H9 (cell line): ENCODE results near the gene RNF130. TPM values are rescaled to one million over a fixed set of nuclear protein-coding genes. Genes with fewer than 3 reads are reported as not detected.

Experiments used
- DNase-seq: peaks from one replicate; pipeline ENCODE4 v3.0.0-alpha.2; 2017
- H2AFZ ChIP-seq: one replicate; pipeline ENCODE4 v1.6.1; 2013; ENCODE audit warnings: mild to moderate bottlenecking, low read length, control low read depth, moderate library complexity
- H2AK5ac ChIP-seq: 2 replicates; pipeline ENCODE4 v1.6.1; 2013; ENCODE audit warnings: low read length, control low read depth, mixed read lengths; ENCODE audit not compliant: insufficient read length
- H2BK120ac ChIP-seq: one replicate; pipeline ENCODE4 v1.6.1; 2013; ENCODE audit warnings: low read depth, mild to moderate bottlenecking, low read length, control low read depth, inconsistent platforms; ENCODE audit not compliant: poor library complexity, severe bottlenecking
- H2BK12ac ChIP-seq: 2 replicates; pipeline ENCODE4 v1.6.1; 2013; ENCODE audit warnings: low read length, control low read depth, mixed read lengths, low read depth; ENCODE audit not compliant: insufficient read length
- H2BK15ac ChIP-seq: 2 replicates; pipeline ENCODE4 v1.6.1; 2013; ENCODE audit warnings: low read depth, low read length, control low read depth
- H2BK20ac ChIP-seq: one replicate; pipeline ENCODE4 v1.6.1; 2013; ENCODE audit warnings: low read depth, mild to moderate bottlenecking, low read length, control low read depth, inconsistent platforms; ENCODE audit not compliant: poor library complexity, severe bottlenecking
- H2BK5ac ChIP-seq: 2 replicates; pipeline ENCODE4 v1.6.1; 2013; ENCODE audit warnings: low read length, control low read depth, mixed read lengths; ENCODE audit not compliant: insufficient read length
- H3K14ac ChIP-seq: 2 replicates; pipeline ENCODE4 v1.6.1; 2013; ENCODE audit warnings: low read length, control low read depth; ENCODE audit not compliant: insufficient read depth
- H3K18ac ChIP-seq: 2 replicates; pipeline ENCODE4 v1.6.1; 2013; ENCODE audit warnings: low read depth, mild to moderate bottlenecking, mixed read lengths, low read length, control low read depth; ENCODE audit not compliant: insufficient read length
- H3K23ac ChIP-seq: 2 replicates; pipeline ENCODE4 v1.6.1; 2013; ENCODE audit warnings: low read length, control low read depth, mixed read lengths, low read depth; ENCODE audit not compliant: insufficient read length
- H3K23me2 ChIP-seq: 2 replicates; pipeline ENCODE4 v1.6.1; 2013; ENCODE audit warnings: low read depth, mild to moderate bottlenecking, mixed read lengths, low read length, control low read depth; ENCODE audit not compliant: insufficient read length, poor library complexity, severe bottlenecking
- H3K27ac ChIP-seq: 2 replicates; pipeline ENCODE4 v1.5.1; 2013; ENCODE audit warnings: low read length, control low read depth, mixed read lengths, low read depth; ENCODE audit not compliant: insufficient read length
- H3K27me3 ChIP-seq: 2 replicates; pipeline ENCODE4 v1.6.1; 2013; ENCODE audit warnings: low read length, control low read depth, inconsistent platforms; ENCODE audit not compliant: insufficient read depth
- H3K4ac ChIP-seq: 2 replicates; pipeline ENCODE4 v1.6.1; 2013; ENCODE audit warnings: low read depth, mild to moderate bottlenecking, control low read depth, inconsistent platforms, low read length, moderate library complexity
- H3K4me1 ChIP-seq: 2 replicates; pipeline ENCODE4 v1.6.1; 2013; ENCODE audit warnings: low read length, control low read depth, inconsistent platforms; ENCODE audit not compliant: insufficient read depth
- H3K4me2 ChIP-seq: 2 replicates; pipeline ENCODE4 v1.6.1; 2013; ENCODE audit warnings: low read length, control low read depth, mixed read lengths; ENCODE audit not compliant: insufficient read length, insufficient read depth
- H3K56ac ChIP-seq: 2 replicates; pipeline ENCODE4 v1.6.1; 2013; ENCODE audit warnings: low read depth, mild to moderate bottlenecking, mixed read lengths, low read length, control low read depth; ENCODE audit not compliant: insufficient read length
- H3K79me1 ChIP-seq: 2 replicates; pipeline ENCODE4 v1.6.1; 2013; ENCODE audit warnings: low read depth, mild to moderate bottlenecking, moderate library complexity, low read length, control low read depth, inconsistent platforms; ENCODE audit not compliant: insufficient read depth, poor library complexity, severe bottlenecking
- H3K79me2 ChIP-seq: 2 replicates; pipeline ENCODE4 v1.6.1; 2013; ENCODE audit warnings: low read length, control low read depth, inconsistent platforms; ENCODE audit not compliant: insufficient read depth
- H3K9ac ChIP-seq: 2 replicates; pipeline ENCODE4 v1.6.1; 2013; ENCODE audit warnings: low read length, control low read depth, mixed read lengths; ENCODE audit not compliant: insufficient read length; ENCODE audit errors: extremely low read depth
- H3K9me3 ChIP-seq: one replicate; pipeline ENCODE4 v1.6.1; 2013; ENCODE audit warnings: low read depth, low read length, inconsistent platforms; ENCODE audit not compliant: control insufficient read depth
- H3T11ph ChIP-seq: one replicate; pipeline ENCODE4 v1.6.1; 2013; ENCODE audit warnings: mild to moderate bottlenecking, low read length, control low read depth, inconsistent platforms
- H4K20me1 ChIP-seq: one replicate; pipeline ENCODE4 v1.6.1; 2013; ENCODE audit not compliant: control insufficient read depth, insufficient read length, insufficient read depth
- H4K5ac ChIP-seq: 2 replicates; pipeline ENCODE4 v1.6.1; 2013; ENCODE audit warnings: low read depth, mild to moderate bottlenecking, mixed read lengths, low read length, control low read depth; ENCODE audit not compliant: insufficient read length
- H4K8ac ChIP-seq: replicated peaks from 2 replicates; pipeline ENCODE4 v1.6.1; 2013; ENCODE audit warnings: low read length, control low read depth, mixed read lengths, low read depth; ENCODE audit not compliant: insufficient read length
- H4K91ac ChIP-seq: 2 replicates; pipeline ENCODE4 v1.6.1; 2013; ENCODE audit warnings: low read depth, mild to moderate bottlenecking, moderate library complexity, mixed read lengths, low read length, control low read depth; ENCODE audit not compliant: insufficient read length
- H3K27ac Mint-ChIP-seq, 3 experiments: 2 replicates in 2 of 3; 3 replicates in 1 of 3; pipeline ENCODE4 v1.8.0; 2020 to 2021; ENCODE audit warnings: mixed read lengths in 3 of 3, mild to moderate bottlenecking in 1 of 3, moderate library complexity in 1 of 3
- H3K27me3 Mint-ChIP-seq: 2 replicates; pipeline ENCODE4 v1.8.0; 2021; ENCODE audit warnings: low read depth, mild to moderate bottlenecking, moderate library complexity, mixed read lengths
- H3K36me3 Mint-ChIP-seq, 3 experiments: 2 replicates in 2 of 3; 3 replicates in 1 of 3; pipeline ENCODE4 v1.8.0; 2020 to 2021; ENCODE audit warnings: low read depth in 3 of 3, mixed read lengths in 3 of 3; ENCODE audit not compliant: insufficient read depth in 1 of 3
- H3K4me1 Mint-ChIP-seq, 2 experiments: 2 replicates each; pipeline ENCODE4 v1.8.0; 2020; ENCODE audit warnings: mixed read lengths in 2 of 2
- H3K4me3 Mint-ChIP-seq, 2 experiments: 2 replicates in 1 of 2; 3 replicates in 1 of 2; pipeline ENCODE4 v1.8.0; 2020 to 2021; ENCODE audit warnings: mild to moderate bottlenecking in 2 of 2, mixed read lengths in 2 of 2, moderate library complexity in 1 of 2
- H3K9me3 Mint-ChIP-seq, 2 experiments: 2 replicates in 1 of 2; 3 replicates in 1 of 2; pipeline ENCODE4 v1.8.0; 2020; ENCODE audit warnings: mild to moderate bottlenecking in 2 of 2, mixed read lengths in 2 of 2, moderate library complexity in 1 of 2
- CTCF ChIP-seq: fragments of 200-600 bp; sonication (generic); conservative IDR thresholded peaks from 3 replicates; pipeline ENCODE4 v1.8.0; 2021; ENCODE audit warnings: antibody characterized with exemption, mild to moderate bottlenecking
- WGBS: extraction: QIAGEN DNeasy Blood & Tissue Kit; methylation state at CpG from one replicate; pipeline ENCODE4 v1.1.7; 2013; ENCODE audit warnings: missing lambda C conversion rate, low lambda C conversion rate, mixed read lengths; ENCODE audit not compliant: insufficient read length; ENCODE audit errors: extremely low coverage; 5-methylcytosine and 5-hydroxymethylcytosine counted together
- total RNA-seq: library from RNA; stranded (reverse); gene quantifications from 2 replicates; pipeline ENCODE4 v1.2.1, GENCODE V29; 2021

RNF130 gene
- total RNA-seq, 1 experiment from 2014 or later: 80.0 TPM

GRCh38 chr5:179974246-179974945, 97.2 kb downstream of the RNF130 start:
- no peak for DNase-seq
- Histone ChIP-seq H3T11ph (no peak overlapping the region), H3K9me3 (no peaks in the 10 kb centered on the region), H4K20me1 (no peaks in the 10 kb centered on the region), H4K8ac (no peak overlapping the region), H3K23me2 (no peaks in the 10 kb centered on the region), H3K9ac (no peak overlapping the region), H2BK12ac (no peak overlapping the region), H3K79me2 (no peaks in the 10 kb centered on the region), H2BK120ac (no peak overlapping the region), H3K27ac (no peak overlapping the region), H2BK20ac (no peak overlapping the region), H2BK15ac (no peak overlapping the region), H3K4ac (no peak overlapping the region), H3K23ac (no peak overlapping the region), H4K5ac (no peak overlapping the region), H3K4me2 (no peak overlapping the region), H3K27me3 (no peaks in the 10 kb centered on the region), H3K18ac (no peak overlapping the region), H3K14ac (no peak overlapping the region; the same call in 1 of the 2 replicates), H2AK5ac (no peak overlapping the region), H2AFZ (no peak overlapping the region), H3K79me1 (no peaks in the 10 kb centered on the region), H3K4me1 (no peaks in the 10 kb centered on the region), H4K91ac (no peak overlapping the region), H2BK5ac (no peak overlapping the region), H3K56ac (no peak overlapping the region)
- H3K4me3 Mint-ChIP-seq: no peak overlapping the region
- H3K27ac Mint-ChIP-seq: peak overlapping the region; percentile 32 to 91 (median 86); a peak in 5 of 7 replicates
- no peaks in the 10 kb centered on the region for H3K9me3 Mint-ChIP-seq
- H3K27me3 Mint-ChIP-seq: no peaks in the 10 kb centered on the region
- WGBS: no CpG with 5 or more reads among the region's 37 CpGs
- H3K4me1 Mint-ChIP-seq: peaks cover 12 to 25% of the 10 kb centered on the region in 2 experiments
- peaks cover 31 to 70% (median 69%) of the 10 kb centered on the region in 3 experiments; a peak in 6 of 7 replicates for H3K36me3 Mint-ChIP-seq
- TF ChIP-seq CTCF: no peak
